ENCODE data around the gene CAMTA2. TPM values are rescaled to one million over a fixed set of nuclear protein-coding genes. Genes with fewer than 3 reads are reported as not detected.
A peak's percentile ranks its signal among the peaks of the same experiment; 100 is the strongest.

The CAMTA2 gene
- total and polyA plus RNA-seq, 9 of the 15 experiments (the other 6 are each of a cell fraction or from before 2014, with no cell fraction given): 0.24 to 25.1 (median 6.3) TPM

DNA sequence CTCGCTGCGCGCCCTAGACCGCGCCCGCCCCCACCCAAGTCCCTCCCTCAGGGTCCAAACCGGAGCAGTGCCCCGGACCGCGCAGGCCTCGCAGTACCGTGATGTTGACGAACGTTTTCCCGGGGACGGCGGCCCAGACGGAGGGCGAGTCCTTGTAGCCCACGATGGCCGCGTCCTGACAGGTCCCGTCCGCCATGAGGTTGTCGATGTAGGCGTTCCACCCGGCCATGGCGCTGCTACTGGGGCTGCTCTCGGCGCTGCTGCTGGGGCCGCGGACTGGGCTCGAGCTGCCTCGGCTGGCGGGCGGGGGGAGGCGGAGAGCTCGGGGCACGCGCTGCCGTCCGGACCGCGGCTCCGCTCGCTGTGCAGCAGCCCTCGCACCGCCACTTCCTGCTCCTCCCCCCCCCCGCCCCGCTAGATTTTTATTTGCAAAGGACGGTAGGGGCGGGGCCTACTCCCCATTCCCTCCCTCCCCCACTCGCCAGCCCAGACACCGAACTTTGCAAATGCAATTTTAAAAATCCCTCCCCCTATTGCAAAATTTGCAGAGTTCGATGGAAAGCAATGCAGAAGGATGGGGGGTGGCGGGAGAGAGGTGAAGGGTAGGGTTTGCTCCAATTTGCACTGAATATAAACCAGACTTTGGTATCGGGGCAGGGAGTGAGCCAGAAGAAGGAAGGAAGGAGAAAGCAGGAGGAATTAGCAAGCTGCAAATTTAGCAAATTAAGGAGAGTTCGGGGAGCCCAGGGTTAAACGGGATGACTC lies 39.1 kb downstream of the CAMTA2 start, which contains the start of gene PFN1 (continued):
- TF ChIP-seq RBBP5 (IDR thresholded peaks at IDR 0.05; ENCODE audit: borderline replicate concordance, insufficient read depth, low read length, poor library complexity, severe bottlenecking) (peak; percentile 44), EGR1 (conservative IDR thresholded peaks at IDR 0.05) (0 out of 2 replicates have a peak, but pooled peaks have one; percentile 7), HNRNPK (IDR thresholded peaks at IDR 0.05; ENCODE audit: low read depth, low read length, poor library complexity, severe bottlenecking) (peak; percentile 53), CEBPB (tag; IDR thresholded peaks at IDR 0.05) (peak; percentile 94), ZNF146 (CRISPR knock-in tag; IDR thresholded peaks at IDR 0.05; ENCODE audit: unreplicated experiment) (no peak), TAL1 (IDR thresholded peaks at IDR 0.05) (0 out of 2 replicates have a peak, but pooled peaks have one; percentile 12), XRCC5 (IDR thresholded peaks at IDR 0.05; ENCODE audit: low read depth, low read length) (no peak), CC2D1A (IDR thresholded peaks at IDR 0.05) (0 out of 2 replicates have a peak, but pooled peaks have one; percentile 16), ETV6 (IDR thresholded peaks at IDR 0.05; ENCODE audit: borderline replicate concordance in 1 of 2, low read depth in 2 of 2, low read length in 1 of 2) (no peak), ETV6 (CRISPR knock-in tag; IDR thresholded peaks at IDR 0.05; ENCODE audit: borderline replicate concordance) (no peak), ZC3H4 (CRISPR knock-in tag; IDR thresholded peaks at IDR 0.05; ENCODE audit: borderline replicate concordance) (no peak), SUPT5H (IDR thresholded peaks at IDR 0.05) (peak; percentile 90), ARID1B (IDR thresholded peaks at IDR 0.05) (peak; percentile 56; the same call in 1 of the 2 replicates), ZNF316 (IDR thresholded peaks at IDR 0.05) (0 out of 2 replicates have a peak, but pooled peaks have one; percentile 9), KAT2B (IDR thresholded peaks at IDR 0.05; ENCODE audit: low read depth, low read length) (no peak), DACH1 (IDR thresholded peaks at IDR 0.05; ENCODE audit: partially characterized antibody) (no peak), RBFOX2 (IDR thresholded peaks at IDR 0.05; ENCODE audit: low read depth, low read length) (peak; percentile 88)
- TF ChIP-seq, protein P1, sequence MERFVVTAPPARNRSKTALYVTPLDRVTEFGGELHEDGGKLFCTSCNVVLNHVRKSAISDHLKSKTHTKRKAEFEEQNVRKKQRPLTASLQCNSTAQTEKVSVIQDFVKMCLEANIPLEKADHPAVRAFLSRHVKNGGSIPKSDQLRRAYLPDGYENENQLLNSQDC (CRISPR knock-in tag; IDR thresholded peaks at IDR 0.05): no peak
- TF ChIP-seq, protein P2, sequence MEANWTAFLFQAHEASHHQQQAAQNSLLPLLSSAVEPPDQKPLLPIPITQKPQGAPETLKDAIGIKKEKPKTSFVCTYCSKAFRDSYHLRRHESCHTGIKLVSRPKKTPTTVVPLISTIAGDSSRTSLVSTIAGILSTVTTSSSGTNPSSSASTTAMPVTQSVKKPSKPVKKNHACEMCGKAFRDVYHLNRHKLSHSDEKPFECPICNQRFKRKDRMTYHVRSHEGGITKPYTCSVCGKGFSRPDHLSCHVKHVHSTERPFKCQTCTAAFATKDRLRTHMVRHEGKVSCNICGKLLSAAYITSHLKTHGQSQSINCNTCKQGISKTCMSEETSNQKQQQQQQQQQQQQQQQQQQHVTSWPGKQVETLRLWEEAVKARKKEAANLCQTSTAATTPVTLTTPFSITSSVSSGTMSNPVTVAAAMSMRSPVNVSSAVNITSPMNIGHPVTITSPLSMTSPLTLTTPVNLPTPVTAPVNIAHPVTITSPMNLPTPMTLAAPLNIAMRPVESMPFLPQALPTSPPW (CRISPR knock-in tag; IDR thresholded peaks at IDR 0.05): peak; percentile 85
- TF ChIP-seq, protein P3, sequence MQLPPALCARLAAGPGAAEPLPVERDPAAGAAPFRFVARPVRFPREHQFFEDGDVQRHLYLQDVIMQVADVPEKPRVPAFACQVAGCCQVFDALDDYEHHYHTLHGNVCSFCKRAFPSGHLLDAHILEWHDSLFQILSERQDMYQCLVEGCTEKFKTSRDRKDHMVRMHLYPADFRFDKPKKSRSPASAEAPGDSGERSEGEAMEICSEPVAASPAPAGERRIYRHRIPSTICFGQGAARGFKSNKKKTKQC (CRISPR knock-in tag; IDR thresholded peaks at IDR 0.05): 0 out of 2 replicates have a peak, but pooled peaks have one; percentile 56
- TF ChIP-seq, protein P4, sequence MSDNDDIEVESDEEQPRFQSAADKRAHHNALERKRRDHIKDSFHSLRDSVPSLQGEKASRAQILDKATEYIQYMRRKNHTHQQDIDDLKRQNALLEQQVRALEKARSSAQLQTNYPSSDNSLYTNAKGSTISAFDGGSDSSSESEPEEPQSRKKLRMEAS (CRISPR knock-in tag; IDR thresholded peaks at IDR 0.05): peak; percentile 65
- TF ChIP-seq, protein P5, sequence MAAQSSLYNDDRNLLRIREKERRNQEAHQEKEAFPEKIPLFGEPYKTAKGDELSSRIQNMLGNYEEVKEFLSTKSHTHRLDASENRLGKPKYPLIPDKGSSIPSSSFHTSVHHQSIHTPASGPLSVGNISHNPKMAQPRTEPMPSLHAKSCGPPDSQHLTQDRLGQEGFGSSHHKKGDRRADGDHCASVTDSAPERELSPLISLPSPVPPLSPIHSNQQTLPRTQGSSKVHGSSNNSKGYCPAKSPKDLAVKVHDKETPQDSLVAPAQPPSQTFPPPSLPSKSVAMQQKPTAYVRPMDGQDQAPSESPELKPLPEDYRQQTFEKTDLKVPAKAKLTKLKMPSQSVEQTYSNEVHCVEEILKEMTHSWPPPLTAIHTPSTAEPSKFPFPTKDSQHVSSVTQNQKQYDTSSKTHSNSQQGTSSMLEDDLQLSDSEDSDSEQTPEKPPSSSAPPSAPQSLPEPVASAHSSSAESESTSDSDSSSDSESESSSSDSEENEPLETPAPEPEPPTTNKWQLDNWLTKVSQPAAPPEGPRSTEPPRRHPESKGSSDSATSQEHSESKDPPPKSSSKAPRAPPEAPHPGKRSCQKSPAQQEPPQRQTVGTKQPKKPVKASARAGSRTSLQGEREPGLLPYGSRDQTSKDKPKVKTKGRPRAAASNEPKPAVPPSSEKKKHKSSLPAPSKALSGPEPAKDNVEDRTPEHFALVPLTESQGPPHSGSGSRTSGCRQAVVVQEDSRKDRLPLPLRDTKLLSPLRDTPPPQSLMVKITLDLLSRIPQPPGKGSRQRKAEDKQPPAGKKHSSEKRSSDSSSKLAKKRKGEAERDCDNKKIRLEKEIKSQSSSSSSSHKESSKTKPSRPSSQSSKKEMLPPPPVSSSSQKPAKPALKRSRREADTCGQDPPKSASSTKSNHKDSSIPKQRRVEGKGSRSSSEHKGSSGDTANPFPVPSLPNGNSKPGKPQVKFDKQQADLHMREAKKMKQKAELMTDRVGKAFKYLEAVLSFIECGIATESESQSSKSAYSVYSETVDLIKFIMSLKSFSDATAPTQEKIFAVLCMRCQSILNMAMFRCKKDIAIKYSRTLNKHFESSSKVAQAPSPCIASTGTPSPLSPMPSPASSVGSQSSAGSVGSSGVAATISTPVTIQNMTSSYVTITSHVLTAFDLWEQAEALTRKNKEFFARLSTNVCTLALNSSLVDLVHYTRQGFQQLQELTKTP (IDR thresholded peaks at IDR 0.05; ENCODE audit: low read depth in 1 of 2, partially characterized antibody in 2 of 2): peak in 1 of 2 experiments; percentile 57
